BLaER1 (cell line): ENCODE measurements around the gene POLDIP3.
"Not testable (repeated sequence)": the region's sequence is repeated elsewhere in the genome, so short reads cannot be mapped to it uniquely, and the experiment has no call there.

ENCODE experiments used
- H3K27ac ChIP-seq: shearing (Covaris generic); formaldehyde crosslinking; 2 replicates; pipeline ENCODE4 v1.8.1; 2022
- H3K27me3 ChIP-seq: shearing (Covaris generic); formaldehyde crosslinking; 2 replicates; pipeline ENCODE4 v1.8.1; 2022
- H3K36me3 ChIP-seq: shearing (Covaris generic); formaldehyde crosslinking; 2 replicates; pipeline ENCODE4 v1.8.1; 2022
- H3K4me1 ChIP-seq: shearing (Covaris generic); formaldehyde crosslinking; 2 replicates; pipeline ENCODE4 v1.8.1; 2022
- H3K4me2 ChIP-seq: shearing (Covaris generic); formaldehyde crosslinking; 2 replicates; pipeline ENCODE4 v1.8.1; 2022
- H3K4me3 ChIP-seq: shearing (Covaris generic); formaldehyde crosslinking; 2 replicates; pipeline ENCODE4 v1.8.1; 2022
- H3K9ac ChIP-seq: shearing (Covaris generic); formaldehyde crosslinking; 2 replicates; pipeline ENCODE4 v1.8.1; 2022
- H3K9me3 ChIP-seq: shearing (Covaris generic); formaldehyde crosslinking; 2 replicates; pipeline ENCODE4 v1.8.1; 2022
- H4K20me1 ChIP-seq: shearing (Covaris generic); formaldehyde crosslinking; 2 replicates; pipeline ENCODE4 v1.8.1; 2022
- Cebpa-rat ChIP-seq: shearing (Covaris generic); IDR thresholded peaks from 2 replicates; pipeline ENCODE4 v1.8.1; 2022

The POLDIP3 gene

DNA sequence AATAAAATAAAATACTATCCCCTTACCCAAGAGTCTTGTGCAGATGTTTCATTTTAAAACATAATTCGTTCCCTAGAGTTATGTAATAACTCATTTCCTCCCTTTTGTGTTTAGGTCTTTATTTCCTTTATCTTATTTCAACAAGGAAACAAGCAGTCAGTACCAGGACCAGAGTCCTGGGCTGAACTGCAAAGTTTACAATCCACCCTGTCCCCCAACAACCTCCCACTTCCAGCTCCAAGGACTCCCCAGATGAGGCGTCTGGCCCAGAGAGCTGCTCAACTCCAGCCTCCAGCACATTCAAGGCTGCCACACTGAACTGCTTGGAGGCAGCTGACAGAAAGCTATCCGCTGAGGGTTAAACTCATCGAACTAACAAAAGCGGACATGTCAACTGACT is 4.5 kb downstream of the POLDIP3 start:
- Histone ChIP-seq H3K9me3 (peaks cover 19% of the 10 kb centered on the region; the same call in 1 of the 2 replicates), H3K4me3 (no peak overlapping the region), H4K20me1 (peaks cover 91% of the 10 kb centered on the region), H3K4me1 (peaks cover 36% of the 10 kb centered on the region), H3K27ac (no peak overlapping the region), H3K9ac (no peak overlapping the region; the same call in 1 of the 2 replicates), H3K4me2 (no peak overlapping the region), H3K36me3 (peaks cover 72% of the 10 kb centered on the region), H3K27me3 (no peaks in the 10 kb centered on the region)
- TF ChIP-seq Cebpa-rat, result no peak

GRCh38 chr22:42608823-42609361 is 5.8 kb downstream of the POLDIP3 start:
- Histone ChIP-seq H3K4me3 (no peak overlapping the region), H3K4me2 (no peak overlapping the region), H4K20me1 (peaks cover 100% of the 10 kb centered on the region), H3K27ac (no peak overlapping the region), H3K4me1 (peaks cover 36% of the 10 kb centered on the region), H3K9me3 (peaks cover 19% of the 10 kb centered on the region; the same call in 1 of the 2 replicates), H3K36me3 (peaks cover 85% of the 10 kb centered on the region), H3K9ac (no peak overlapping the region), H3K27me3 (no peaks in the 10 kb centered on the region)
- TF ChIP-seq Cebpa-rat, result no peak

GRCh38 chr22:42608136-42608822 is 6.4 kb downstream of the POLDIP3 start:
- no peak overlapping the region for H3K4me3 ChIP-seq
- H3K36me3 ChIP-seq, result peaks cover 92% of the 10 kb centered on the region
- H3K9ac ChIP-seq, result no peak overlapping the region
- TF ChIP-seq Cebpa-rat, result no peak
- H3K4me1 ChIP-seq, result peaks cover 32% of the 10 kb centered on the region
- H3K9me3 ChIP-seq, result peaks cover 19% of the 10 kb centered on the region; the same call in 1 of the 2 replicates
- H4K20me1 ChIP-seq, result peaks cover 100% of the 10 kb centered on the region
- H3K27me3 ChIP-seq, result no peaks in the 10 kb centered on the region
- no peak overlapping the region for H3K27ac ChIP-seq
- H3K4me2 ChIP-seq, result no peak overlapping the region

DNA sequence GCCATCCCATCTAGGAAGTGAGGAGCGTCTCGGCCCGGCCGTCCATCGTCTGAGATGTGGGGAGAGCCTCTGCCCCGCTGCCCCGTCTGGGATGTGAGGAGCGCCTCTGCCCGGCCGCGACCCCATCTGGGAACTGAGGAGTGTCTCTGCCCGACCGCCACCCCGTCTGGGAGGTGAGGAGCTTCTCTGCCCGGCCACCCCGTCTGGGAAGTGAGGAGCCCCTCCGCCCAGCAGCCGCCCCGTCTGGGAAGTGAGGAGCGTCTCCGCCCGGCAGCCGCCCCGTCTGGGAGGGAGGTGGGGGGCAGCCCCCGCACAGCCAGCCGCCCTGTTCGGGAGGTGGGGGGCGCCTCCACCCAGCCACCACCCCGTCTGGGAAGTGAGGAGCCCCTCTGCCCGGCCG is 7.0 kb downstream of the POLDIP3 start:
- H3K27ac ChIP-seq, H3K9ac ChIP-seq, H3K4me3 ChIP-seq, H3K4me2 ChIP-seq, H3K27me3 ChIP-seq: not testable (repeated sequence)
- Histone ChIP-seq H4K20me1 (peaks cover 100% of the 10 kb centered on the region), H3K9me3 (peaks cover 19% of the 10 kb centered on the region; the same call in 1 of the 2 replicates), H3K36me3 (peaks cover 98% of the 10 kb centered on the region), H3K4me1 (peaks cover 25% of the 10 kb centered on the region)

DNA sequence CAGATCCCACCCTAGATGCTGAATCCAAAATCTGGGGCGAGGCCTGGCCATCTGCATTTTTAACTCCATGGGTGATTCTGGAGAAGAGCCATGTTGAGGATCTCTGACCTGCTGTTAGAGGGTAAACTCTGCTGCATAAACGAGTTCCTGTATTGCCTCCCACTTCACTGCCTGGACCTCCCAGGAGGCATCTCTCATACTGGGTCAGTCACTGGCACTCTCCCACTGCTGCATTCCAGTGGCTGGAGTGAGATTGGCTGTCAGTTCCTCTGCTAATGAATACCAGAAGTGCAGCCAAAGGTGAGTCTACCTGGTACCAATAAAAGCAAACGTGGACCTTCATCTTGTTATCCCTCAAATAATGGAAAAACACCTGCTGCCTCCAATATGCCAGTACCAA is 10.3 kb downstream of the POLDIP3 start:
- no peaks in the 10 kb centered on the region for H3K27me3 ChIP-seq
- H3K4me1 ChIP-seq, result no peaks in the 10 kb centered on the region

GRCh38 chr22:42603427-42603826 is 11.3 kb downstream of the POLDIP3 start:
- H3K4me3 ChIP-seq, result no peak overlapping the region
- H3K36me3 ChIP-seq, result peaks cover 100% of the 10 kb centered on the region
- TF ChIP-seq Cebpa-rat, result no peak
- peaks cover 100% of the 10 kb centered on the region for H4K20me1 ChIP-seq
- no peaks in the 10 kb centered on the region for H3K4me1 ChIP-seq
- peaks cover 9% of the 10 kb centered on the region; the same call in 1 of the 2 replicates for H3K9me3 ChIP-seq
- no peak overlapping the region for H3K4me2 ChIP-seq
- no peak overlapping the region for H3K27ac ChIP-seq
- no peaks in the 10 kb centered on the region for H3K27me3 ChIP-seq
- H3K9ac ChIP-seq, result no peak overlapping the region

More for the DNA sequence above, 10.3 kb downstream of the POLDIP3 start:
- Histone ChIP-seq H3K9ac (no peak overlapping the region), H3K36me3 (peaks cover 100% of the 10 kb centered on the region), H4K20me1 (peaks cover 100% of the 10 kb centered on the region), H3K4me3 (no peak overlapping the region), H3K4me2 (no peak overlapping the region), H3K27ac (no peak overlapping the region), H3K9me3 (peaks cover 19% of the 10 kb centered on the region; the same call in 1 of the 2 replicates)
- no peak for TF ChIP-seq Cebpa-rat

DNA sequence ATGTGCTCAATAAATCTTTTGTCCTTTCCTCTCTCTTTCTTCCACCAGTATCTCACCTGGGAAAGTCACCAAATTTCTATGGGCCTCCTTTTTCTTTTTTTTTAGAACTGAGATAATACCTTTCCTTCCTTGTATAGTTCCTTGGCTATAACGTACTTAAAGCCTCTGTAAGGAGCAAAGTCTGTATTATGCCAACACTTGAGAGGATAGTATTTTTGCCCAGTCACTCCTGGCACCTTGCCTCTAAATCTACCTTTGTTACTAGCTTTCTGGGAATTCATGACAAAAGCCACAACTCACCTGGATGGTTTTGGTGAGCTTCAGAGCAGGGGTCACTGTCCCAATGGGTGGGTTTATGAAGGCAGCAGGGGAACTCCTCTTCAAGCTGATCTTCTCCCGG is 12.2 kb downstream of the POLDIP3 start:
- no peak overlapping the region for H3K9ac ChIP-seq
- no peaks in the 10 kb centered on the region for H3K4me1 ChIP-seq
- H3K4me2 ChIP-seq, result no peak overlapping the region
- H3K36me3 ChIP-seq, result peaks cover 100% of the 10 kb centered on the region
- no peaks in the 10 kb centered on the region for H3K27me3 ChIP-seq
- no peak overlapping the region for H3K4me3 ChIP-seq
- TF ChIP-seq Cebpa-rat, result no peak
- no peak overlapping the region for H3K27ac ChIP-seq
- H4K20me1 ChIP-seq, result peaks cover 100% of the 10 kb centered on the region
- no peaks in the 10 kb centered on the region; the same call in 1 of the 2 replicates for H3K9me3 ChIP-seq

- H4K20me1 ChIP-seq, result peaks cover 100% of the 10 kb centered on the region
- peaks cover 100% of the 10 kb centered on the region for H3K36me3 ChIP-seq
- no peak for TF ChIP-seq Cebpa-rat
- no peaks in the 10 kb centered on the region for H3K9me3 ChIP-seq
- no peak overlapping the region for H3K9ac ChIP-seq
- H3K27me3 ChIP-seq, result no peaks in the 10 kb centered on the region
- H3K4me1 ChIP-seq, result no peaks in the 10 kb centered on the region
- H3K4me3 ChIP-seq, result no peak overlapping the region
- no peak overlapping the region for H3K27ac ChIP-seq
- H3K4me2 ChIP-seq, result no peak overlapping the region
These were observed 12.7 kb downstream of the POLDIP3 start for GRCh38 chr22:42601879-42602465.

GRCh38 chr22:42596863-42597530 is 17.7 kb downstream of the POLDIP3 start:
- Histone ChIP-seq H3K36me3 (peaks cover 100% of the 10 kb centered on the region), H3K9ac (no peak overlapping the region), H3K4me3 (no peak overlapping the region), H3K27ac (no peak overlapping the region), H3K4me1 (no peaks in the 10 kb centered on the region), H4K20me1 (peaks cover 84% of the 10 kb centered on the region), H3K27me3 (no peaks in the 10 kb centered on the region), H3K4me2 (no peak overlapping the region), H3K9me3 (no peaks in the 10 kb centered on the region)
- no peak for TF ChIP-seq Cebpa-rat

DNA sequence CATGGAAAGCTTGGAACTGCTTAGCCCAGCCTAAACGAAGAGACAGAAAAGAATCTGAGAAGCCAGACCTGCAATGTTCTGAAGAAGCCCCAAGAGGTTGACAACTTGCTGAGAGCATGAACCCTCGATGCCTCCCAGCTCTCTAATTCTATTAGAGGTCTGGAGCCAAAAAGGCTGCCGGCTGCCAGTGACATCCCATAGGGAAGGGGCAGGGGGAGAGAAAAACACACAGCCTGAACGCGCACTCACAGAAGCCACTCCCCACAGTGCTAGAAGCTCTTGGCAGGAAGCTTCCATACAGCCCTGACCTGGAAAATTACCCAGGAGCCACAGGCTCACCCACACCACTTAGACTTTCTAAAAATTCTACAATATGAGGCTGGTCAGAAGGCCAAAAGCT is 18.3 kb downstream of the POLDIP3 start:
- Histone ChIP-seq H3K4me3 (no peak overlapping the region), H3K27me3 (no peaks in the 10 kb centered on the region), H3K9ac (no peak overlapping the region), H3K4me2 (no peak overlapping the region), H3K4me1 (no peaks in the 10 kb centered on the region), H3K9me3 (no peaks in the 10 kb centered on the region), H3K27ac (no peak overlapping the region), H3K36me3 (peaks cover 100% of the 10 kb centered on the region), H4K20me1 (peaks cover 84% of the 10 kb centered on the region)
- TF ChIP-seq Cebpa-rat, result no peak
